HG02938 (cell line): ENCODE data around the gene CDK14.
A peak's percentile ranks its signal among the peaks of the same experiment; 100 is the strongest.
"Not testable (repeated sequence)": the region's sequence is repeated elsewhere in the genome, so short reads cannot be mapped to it uniquely, and the experiment has no call there.

Source experiments
- ATAC-seq: cut with Tn5 transposase; IDR thresholded peaks from one replicate; pipeline ENCODE4 v1.9.1; 2021; ENCODE audit warnings: mild to moderate bottlenecking, moderate library complexity; ENCODE audit not compliant: unreplicated experiment

Gene CDK14

GRCh38 chr7:90886416-90886815 is 290.3 kb downstream of the CDK14 start:
- no peak for ATAC-seq

DNA sequence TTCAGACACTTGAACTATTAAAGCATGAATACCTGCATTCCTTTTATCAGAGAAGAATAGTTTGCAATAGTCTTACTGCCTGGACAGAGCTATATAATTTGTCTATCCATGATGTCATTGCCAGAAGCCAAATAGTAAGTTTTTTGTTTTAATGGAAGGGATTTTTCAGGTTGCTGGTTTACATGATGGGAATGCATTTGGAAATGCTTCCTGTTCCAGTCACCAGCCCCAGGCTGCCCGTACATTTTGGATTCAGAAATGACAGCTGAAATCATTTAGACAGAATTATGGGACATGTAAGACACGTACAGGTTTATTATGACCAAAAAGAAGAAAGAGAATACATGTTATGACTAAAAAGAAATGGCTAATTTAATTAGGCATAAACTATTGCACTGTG is 293.1 kb downstream of the CDK14 start:
- ATAC-seq, result no peak

DNA sequence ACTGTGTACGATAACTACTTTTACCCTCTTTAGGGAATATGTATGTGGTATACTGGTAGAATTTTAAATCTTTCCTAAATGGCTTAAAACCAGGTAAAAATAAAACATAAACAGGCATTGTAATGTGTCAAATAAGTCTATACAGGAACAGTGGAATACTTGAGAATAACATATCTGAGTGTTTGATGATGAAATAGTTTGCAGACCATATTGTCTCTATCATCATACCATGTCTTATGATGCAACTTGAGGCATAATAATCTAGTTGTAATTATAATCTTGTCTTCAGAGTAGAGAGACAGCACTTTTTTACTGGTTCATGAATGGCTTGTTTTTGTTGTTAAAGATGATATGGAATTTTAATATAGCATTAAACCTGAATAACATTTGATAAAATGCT is 293.5 kb downstream of the CDK14 start:
- ATAC-seq, result no peak

DNA sequence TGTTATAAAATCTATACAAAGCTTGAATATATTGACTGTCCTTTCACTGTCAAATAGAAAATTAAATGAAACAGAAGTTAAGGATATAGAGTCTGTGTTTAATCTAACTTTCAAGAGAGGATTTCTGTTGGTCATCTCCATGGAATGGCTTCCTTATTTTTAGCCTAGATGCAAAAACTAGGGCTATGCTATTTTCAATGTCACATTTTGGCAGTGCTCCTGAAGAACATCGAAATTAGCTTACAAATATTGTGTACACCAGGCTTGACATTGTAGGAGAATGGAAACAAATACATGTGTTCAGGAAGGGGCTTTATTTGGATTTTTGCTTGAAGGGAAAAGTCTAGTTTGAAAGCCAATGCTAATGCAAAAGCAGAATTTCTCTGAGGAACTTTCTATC is 295.4 kb downstream of the CDK14 start:
- no peak for ATAC-seq

DNA sequence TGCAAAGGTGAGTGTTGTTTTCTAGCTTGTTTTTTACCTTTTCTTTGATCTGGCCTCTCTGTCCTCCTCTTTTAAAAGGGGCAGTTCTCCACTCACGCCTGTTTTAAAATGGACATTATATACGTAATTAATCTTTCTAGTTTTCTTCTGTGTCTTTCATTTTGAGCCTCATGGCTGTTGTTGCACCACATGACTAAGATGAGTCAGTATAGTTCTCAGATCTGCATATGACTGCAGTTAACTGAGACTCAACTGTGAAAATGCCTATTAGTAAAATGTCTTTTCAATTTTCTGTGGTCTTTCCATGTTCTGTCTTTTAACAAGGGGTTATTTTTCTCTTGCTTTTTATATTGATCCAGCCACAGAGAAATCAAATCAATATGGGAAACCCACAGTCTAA is 296.1 kb downstream of the CDK14 start:
- ATAC-seq, result peak; percentile 92

GRCh38 chr7:90894122-90894521 is 298.0 kb downstream of the CDK14 start:
- no peak for ATAC-seq

DNA sequence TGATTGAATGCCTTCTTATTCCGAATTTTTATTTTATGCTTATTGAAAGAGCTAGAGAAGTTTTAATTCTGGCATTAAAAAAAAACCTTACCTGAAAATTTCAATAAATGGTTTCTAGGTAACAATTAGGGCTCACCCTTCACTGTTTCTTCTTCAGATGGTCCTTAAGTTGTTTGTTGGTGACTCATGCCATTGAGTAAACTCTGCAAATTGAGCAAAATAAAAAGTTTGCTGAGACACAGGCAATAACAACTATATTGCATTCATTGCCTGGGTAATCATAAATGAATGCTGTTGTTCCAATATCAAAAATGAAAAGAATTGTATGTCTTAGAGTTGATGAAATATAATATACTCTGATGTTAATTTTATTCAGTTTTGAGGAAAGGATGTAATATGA is 300.3 kb downstream of the CDK14 start:
- ATAC-seq, result no peak

GRCh38 chr7:90897961-90898469 is 301.9 kb downstream of the CDK14 start:
- ATAC-seq, result no peak

GRCh38 chr7:90900628-90901356 is 304.7 kb downstream of the CDK14 start:
- ATAC-seq, result no peak

GRCh38 chr7:90903841-90904240 is 307.7 kb downstream of the CDK14 start:
- ATAC-seq, result no peak

DNA sequence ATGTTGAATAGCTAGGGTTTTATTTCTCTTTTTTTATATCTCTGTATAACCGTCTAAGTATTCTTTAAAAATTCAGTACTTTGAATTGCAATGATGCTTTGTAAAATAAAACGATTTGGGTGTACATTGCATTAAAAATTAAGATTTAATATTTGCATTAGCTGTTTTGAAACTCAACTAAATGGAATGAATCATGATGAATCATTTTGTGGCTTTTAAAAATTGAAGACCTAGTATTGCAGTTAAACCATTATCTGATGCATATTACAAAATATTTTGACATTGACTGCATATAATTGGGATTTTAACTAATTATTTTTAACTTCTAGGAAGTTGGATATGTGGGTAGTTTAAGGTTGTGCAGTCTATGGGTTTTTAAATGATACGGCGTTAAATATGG is 314.0 kb downstream of the CDK14 start:
- no peak for ATAC-seq

DNA sequence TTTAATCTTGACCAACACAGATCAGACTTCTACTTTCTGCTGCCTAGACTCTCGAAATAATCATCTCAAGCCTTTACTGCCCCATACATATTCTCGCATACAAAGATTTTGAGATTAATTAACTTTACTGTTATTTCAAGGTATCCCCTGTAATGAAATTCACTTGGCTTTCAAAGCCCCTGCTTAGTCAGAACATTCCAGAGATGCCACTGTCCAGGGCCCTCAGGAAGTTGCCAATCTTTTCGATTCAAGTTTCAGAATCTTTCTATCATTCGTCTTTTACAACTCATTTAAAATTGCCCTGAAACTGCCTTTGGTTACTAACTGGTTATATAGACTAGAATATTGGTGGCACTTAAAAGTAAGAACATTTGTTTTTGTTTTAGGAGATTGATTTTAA is 320.2 kb downstream of the CDK14 start:
- ATAC-seq, result no peak

DNA sequence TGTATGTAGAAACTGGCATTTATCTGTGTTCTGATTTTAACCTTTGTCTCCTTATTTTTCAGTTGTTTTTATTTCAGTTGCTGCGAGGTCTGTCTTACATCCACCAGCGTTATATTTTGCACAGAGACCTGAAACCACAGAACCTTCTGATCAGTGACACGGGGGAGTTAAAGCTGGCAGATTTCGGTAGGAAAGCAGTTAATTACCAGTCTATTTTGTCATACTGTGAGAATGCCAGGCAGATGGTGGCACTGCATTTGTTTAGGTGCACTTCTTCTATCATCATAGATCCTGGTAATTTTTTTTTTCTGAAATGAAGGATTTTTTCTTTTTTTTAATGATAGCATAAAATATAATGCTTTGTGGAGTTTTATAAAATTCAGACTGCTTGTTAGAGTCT is 321.4 kb downstream of the CDK14 start:
- ATAC-seq, result no peak

DNA sequence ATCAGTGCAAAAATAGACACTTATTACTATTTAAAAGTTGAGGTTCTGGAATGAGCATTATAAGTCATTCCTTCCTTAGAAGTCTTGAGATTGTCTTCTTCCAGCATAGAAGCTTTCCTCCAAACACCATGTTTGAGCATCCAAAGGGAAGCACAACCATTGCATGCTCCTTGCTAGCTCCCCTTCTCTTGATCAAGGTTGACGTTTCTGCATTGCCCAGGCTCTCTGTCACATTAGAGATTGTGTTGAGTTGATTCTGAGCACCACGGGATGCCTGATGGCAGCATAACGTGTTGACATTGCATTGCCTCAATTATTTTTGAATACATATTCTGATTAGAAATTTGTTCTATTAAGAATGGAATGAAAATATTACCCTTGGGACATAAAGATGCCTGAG is 322.2 kb downstream of the CDK14 start:
- ATAC-seq, result no peak

GRCh38 chr7:90919816-90920215 is 323.7 kb downstream of the CDK14 start:
- ATAC-seq, result no peak

DNA sequence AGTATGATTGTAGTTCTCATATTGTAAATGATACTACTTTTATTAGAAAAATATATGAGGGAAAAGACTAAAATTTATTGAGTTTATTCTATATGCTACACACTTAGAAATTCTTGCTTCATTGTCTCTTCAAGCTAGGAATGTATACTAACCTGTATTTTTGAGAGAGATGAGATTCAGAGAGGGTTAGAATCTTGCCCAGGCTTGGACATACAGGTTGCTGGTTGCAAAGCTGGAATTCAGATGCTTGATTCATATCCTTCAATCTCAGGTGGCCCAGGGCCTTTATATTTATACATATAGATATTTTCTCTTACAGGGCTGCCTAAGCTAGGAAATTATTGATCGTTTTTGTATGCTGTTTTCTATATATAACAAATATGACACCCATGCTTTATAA is 324.2 kb downstream of the CDK14 start:
- no peak for ATAC-seq

- ATAC-seq, result no peak
Observed at GRCh38 chr7:90923541-90923997, 327.4 kb downstream of the CDK14 start.

GRCh38 chr7:90928700-90929424 is 332.7 kb downstream of the CDK14 start:
- ATAC-seq, result not testable (repeated sequence)

GRCh38 chr7:90931986-90932916 is 336.1 kb downstream of the CDK14 start:
- ATAC-seq, result peak; percentile 98

GRCh38 chr7:90933041-90933440 is 336.9 kb downstream of the CDK14 start:
- no peak for ATAC-seq

GRCh38 chr7:90933984-90934383 is 337.9 kb downstream of the CDK14 start:
- no peak for ATAC-seq
